AG10803 (cell line): ENCODE measurements around the gene TFPI.

Source experiments
- DNase-seq: peaks from one replicate; pipeline ENCODE4 v3.0.0; 2010; ENCODE audit warnings: low read depth
- H3K4me3 ChIP-seq: 2 replicates; pipeline ENCODE4 v1.5.1; 2011; ENCODE audit warnings: mild to moderate bottlenecking, low read length, control low read depth
- CTCF ChIP-seq: conservative IDR thresholded peaks from 2 replicates; pipeline ENCODE4 v1.5.1; 2011; ENCODE audit warnings: mild to moderate bottlenecking, low read length, control low read depth, inconsistent platforms

Gene TFPI

DNA sequence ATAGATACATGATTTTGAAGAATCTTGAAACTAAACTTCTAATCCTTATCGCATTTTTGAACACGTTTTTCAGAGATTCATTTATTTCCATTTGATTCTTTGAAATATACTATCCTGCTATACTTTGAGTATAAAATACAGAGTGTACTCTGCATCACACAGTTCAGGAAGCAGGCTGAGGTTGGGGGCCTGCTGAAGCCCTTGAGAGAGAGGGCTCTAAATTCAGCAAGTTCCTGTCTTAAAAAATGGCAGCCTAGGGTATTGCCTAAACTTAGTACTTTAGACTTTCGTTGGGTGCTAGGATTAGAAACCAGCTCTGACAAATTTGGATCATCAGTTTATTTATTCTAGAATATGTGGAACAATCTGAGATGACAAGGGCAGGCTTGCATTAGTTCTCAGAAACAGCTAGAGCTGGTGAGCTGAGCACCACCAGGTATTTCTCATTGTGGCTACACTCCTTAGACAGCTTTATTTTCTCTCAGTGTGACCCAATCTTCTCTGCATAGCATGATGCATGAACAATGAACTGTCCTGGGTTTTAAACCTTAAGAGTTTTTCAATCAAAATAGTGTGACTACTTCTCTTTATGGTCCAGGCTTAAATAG lies 49.1 kb downstream of the TFPI start:
- TF ChIP-seq CTCF = no peak
- H3K4me3 ChIP-seq = no peak overlapping the region
- no peak for DNase-seq

- no peak for DNase-seq
- TF ChIP-seq CTCF = no peak
- H3K4me3 ChIP-seq = no peak overlapping the region
These were observed 49.8 kb downstream of the TFPI start for GRCh38 chr2:187504312-187504921.

DNA sequence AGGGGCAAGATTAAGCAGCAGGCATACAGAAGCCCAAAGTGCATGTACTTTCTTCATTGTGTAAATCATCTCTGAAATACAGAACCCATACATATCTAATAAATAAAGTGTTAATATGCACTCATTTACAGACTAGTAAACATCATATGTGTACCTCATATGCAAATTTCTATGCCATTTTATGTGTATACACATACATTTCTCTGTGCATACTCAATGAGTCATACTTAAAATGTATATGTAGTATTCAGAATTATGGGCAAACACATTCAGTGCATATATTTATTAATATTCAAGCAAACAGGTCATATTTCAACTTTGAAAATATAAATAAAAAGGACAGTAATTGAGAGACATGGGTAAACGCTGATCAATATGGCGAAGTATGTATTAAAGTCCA lies 50.5 kb downstream of the TFPI start:
- DNase-seq = no peak
- no peak overlapping the region for H3K4me3 ChIP-seq
- TF ChIP-seq CTCF = no peak

DNA sequence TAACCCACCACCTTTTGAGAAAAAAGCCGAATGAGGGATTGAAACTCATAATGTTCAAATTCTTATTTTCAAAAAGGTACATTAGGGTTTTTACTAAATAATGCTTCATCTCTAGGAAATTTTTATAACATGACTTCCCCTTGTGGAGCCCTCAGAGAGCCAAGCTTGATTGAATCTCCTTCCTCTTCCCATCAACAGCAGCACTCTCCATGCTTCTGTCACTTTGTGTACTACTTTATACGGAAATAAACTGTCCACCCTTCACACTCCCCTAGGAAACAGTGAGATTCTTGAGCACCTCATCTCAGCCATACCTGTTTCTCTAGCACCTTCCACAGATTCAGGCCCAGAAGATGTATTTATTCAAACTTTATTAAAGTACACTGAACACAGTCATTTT lies 51.8 kb downstream of the TFPI start:
- TF ChIP-seq CTCF = no peak

GRCh38 chr2:187500585-187501359 lies 53.5 kb downstream of the TFPI start:
- DNase-seq = peak; percentile 44
- peak; percentile 38 for TF ChIP-seq CTCF
- no peak overlapping the region for H3K4me3 ChIP-seq

More for the DNA sequence above, 51.8 kb downstream of the TFPI start:
- no peak overlapping the region for H3K4me3 ChIP-seq
- no peak for DNase-seq

DNA sequence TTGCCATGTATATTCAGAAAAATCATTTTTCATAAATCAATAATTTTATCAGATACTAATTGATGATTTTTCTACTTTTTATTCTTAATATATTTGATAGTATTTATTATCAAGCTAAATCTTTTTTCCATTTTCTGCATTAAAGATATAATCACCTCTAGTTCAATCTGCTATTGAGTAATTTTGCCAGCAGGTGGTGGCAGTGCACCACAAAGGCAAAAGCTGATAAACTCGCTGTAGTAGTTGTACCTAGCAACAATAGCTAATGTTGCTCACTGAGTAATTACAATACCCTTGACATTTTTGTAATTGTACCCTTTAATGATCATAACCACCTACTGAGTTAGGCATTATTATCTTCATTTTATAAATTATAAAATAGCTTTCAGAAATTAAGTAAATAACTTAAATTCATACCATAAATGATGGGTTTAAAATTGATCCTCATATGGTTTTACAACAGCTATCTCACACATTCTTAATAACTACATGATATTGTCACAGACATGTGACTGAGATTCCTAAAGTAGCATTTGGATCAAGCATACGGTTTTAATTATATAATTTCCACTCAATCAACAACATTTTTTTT lies 54.2 kb downstream of the TFPI start:
- peak; percentile 93 for TF ChIP-seq CTCF
- H3K4me3 ChIP-seq = no peak overlapping the region
- DNase-seq = peak; percentile 58
